ENCODE data around the gene SENP7. TPM values are rescaled to one million over a fixed set of nuclear protein-coding genes. Genes with fewer than 3 reads are reported as not detected.

Gene SENP7
- total and polyA plus RNA-seq, 2 donors (not counting 1 experiment from before 2014, with no cell fraction given) = 14.7 to 50.3 TPM

DNA sequence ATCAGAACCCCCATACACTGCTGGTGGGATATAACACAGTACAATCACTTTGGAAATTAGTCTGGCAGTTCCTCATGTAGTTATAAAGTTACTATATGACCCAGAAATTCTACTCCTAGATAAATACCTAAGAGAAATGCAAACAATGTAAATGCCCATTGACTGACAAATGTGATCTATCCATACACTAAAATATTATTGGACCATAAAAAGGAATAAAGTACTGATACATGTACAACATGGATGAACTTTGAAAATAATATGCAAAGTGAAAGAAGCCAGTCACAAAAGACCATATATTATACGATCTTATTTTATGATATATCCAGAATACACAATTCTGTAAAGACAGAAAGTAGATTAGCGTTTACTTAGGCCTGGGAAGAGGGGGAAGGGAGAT is 200.5 kb downstream of the SENP7 start:
- no peaks in the 10 kb centered on the region for H3K79me2 ChIP-seq (ENCODE audit: control insufficient read depth, insufficient read depth, low read length)
- ChIA-PET CTCF (no interaction called here), POLR2A (no interaction called here)
- TF ChIP-seq, protein P1, sequence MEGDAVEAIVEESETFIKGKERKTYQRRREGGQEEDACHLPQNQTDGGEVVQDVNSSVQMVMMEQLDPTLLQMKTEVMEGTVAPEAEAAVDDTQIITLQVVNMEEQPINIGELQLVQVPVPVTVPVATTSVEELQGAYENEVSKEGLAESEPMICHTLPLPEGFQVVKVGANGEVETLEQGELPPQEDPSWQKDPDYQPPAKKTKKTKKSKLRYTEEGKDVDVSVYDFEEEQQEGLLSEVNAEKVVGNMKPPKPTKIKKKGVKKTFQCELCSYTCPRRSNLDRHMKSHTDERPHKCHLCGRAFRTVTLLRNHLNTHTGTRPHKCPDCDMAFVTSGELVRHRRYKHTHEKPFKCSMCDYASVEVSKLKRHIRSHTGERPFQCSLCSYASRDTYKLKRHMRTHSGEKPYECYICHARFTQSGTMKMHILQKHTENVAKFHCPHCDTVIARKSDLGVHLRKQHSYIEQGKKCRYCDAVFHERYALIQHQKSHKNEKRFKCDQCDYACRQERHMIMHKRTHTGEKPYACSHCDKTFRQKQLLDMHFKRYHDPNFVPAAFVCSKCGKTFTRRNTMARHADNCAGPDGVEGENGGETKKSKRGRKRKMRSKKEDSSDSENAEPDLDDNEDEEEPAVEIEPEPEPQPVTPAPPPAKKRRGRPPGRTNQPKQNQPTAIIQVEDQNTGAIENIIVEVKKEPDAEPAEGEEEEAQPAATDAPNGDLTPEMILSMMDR (IDR thresholded peaks at IDR 0.05) = no peak
- no peak for TF ChIP-seq EZH2 (IDR thresholded peaks at IDR 0.05; ENCODE audit: borderline replicate concordance, insufficient read depth, low read depth, low read length, poor library complexity, severe bottlenecking)
- H3K4me3 Mint-ChIP-seq = no peak overlapping the region
- intact Hi-C loops (cut with micrococcal nuclease) = no loop called here
- H3K4me1 Mint-ChIP-seq = no peaks in the 10 kb centered on the region
- no peak overlapping the region for H3K4me2 ChIP-seq (replicated peaks; ENCODE audit: low read depth, low read length, poor library complexity, severe bottlenecking)
- no peaks in the 10 kb centered on the region for H3K4me1 ChIP-seq (ENCODE audit: control insufficient read depth in 2 of 2, insufficient read depth in 2 of 2, low read length in 2 of 2)
- no peak overlapping the region for H3K27ac Mint-ChIP-seq
- H3K9me3 Mint-ChIP-seq (ENCODE audit: insufficient read depth) = peaks cover 14% of the 10 kb centered on the region
- ATAC-seq (ENCODE audit: low read depth) (no peak), DNase-seq (no peak)
- WGBS (ENCODE audit: insufficient coverage) = no CpG with 5 or more reads among the region's 2 CpGs
- H3K27me3 Mint-ChIP-seq = no peaks in the 10 kb centered on the region
- H3K27ac ChIP-seq (ENCODE audit: low read length in 2 of 2) = no peak overlapping the region
- no peak overlapping the region for H3K9ac ChIP-seq (ENCODE audit: low read length)
- no peak overlapping the region for H3K4me3 ChIP-seq (ENCODE audit: control extremely low read depth in 1 of 5, extremely low read depth in 1 of 5, insufficient read depth in 1 of 5, low read depth in 2 of 5, low read length in 4 of 5)
- H2AFZ ChIP-seq (ENCODE audit: insufficient read depth, low read depth, low read length, poor library complexity, severe bottlenecking) = no peak overlapping the region
- no peaks in the 10 kb centered on the region for H3K36me3 ChIP-seq (replicated peaks in 1 of 2; ENCODE audit: control extremely low read depth in 1 of 2, control insufficient read depth in 1 of 2, extremely low read depth in 1 of 2, insufficient read depth in 2 of 2, low read length in 1 of 2)
- no peaks in the 10 kb centered on the region for H3K27me3 ChIP-seq (replicated peaks in 1 of 4; ENCODE audit: control extremely low read depth in 1 of 4, control insufficient read depth in 3 of 4, insufficient read depth in 4 of 4, low read length in 3 of 4)
- H4K20me1 ChIP-seq (ENCODE audit: control insufficient read depth, insufficient read depth, low read length, poor library complexity, severe bottlenecking) = no peaks in the 10 kb centered on the region
- H3K9me3 ChIP-seq (ENCODE audit: control extremely low read depth in 1 of 3, control insufficient read depth in 2 of 3, insufficient read depth in 1 of 3, low read length in 2 of 3) = peaks cover 1 to 15% (median 14%) of the 10 kb centered on the region in 3 donors

DNA sequence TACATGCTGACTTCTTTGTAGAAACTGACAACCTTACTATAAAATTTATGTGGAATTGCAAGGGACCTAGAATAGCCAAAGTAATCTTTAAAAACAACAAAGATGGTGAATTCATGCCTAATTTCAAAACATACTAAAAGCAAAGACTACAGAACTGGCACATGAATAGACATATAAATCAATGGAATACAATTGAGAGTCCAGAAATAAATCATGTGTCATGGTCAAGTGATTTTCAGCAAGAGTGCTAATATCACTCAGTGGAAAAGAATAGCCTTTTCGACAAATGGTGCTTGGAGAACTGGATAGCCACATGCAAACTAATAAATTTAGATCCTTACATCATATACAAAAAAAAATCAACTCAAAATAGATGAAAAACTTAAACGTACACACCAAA is 201.3 kb downstream of the SENP7 start:
- ATAC-seq (ENCODE audit: low read depth) (no peak), DNase-seq (no peak)
- ChIA-PET POLR2A (no interaction called here), CTCF (no interaction called here)
- Mint-ChIP-seq H3K4me1 (no peaks in the 10 kb centered on the region), H3K4me3 (no peak overlapping the region), H3K9me3 (ENCODE audit: insufficient read depth) (peaks cover 17% of the 10 kb centered on the region), H3K27me3 (no peaks in the 10 kb centered on the region), H3K27ac (no peak overlapping the region)
- H3K79me2 ChIP-seq (ENCODE audit: control insufficient read depth, insufficient read depth, low read length) = no peaks in the 10 kb centered on the region
- no peaks in the 10 kb centered on the region for H3K4me1 ChIP-seq (ENCODE audit: control insufficient read depth in 2 of 2, insufficient read depth in 2 of 2, low read length in 2 of 2)
- H2AFZ ChIP-seq (ENCODE audit: insufficient read depth, low read depth, low read length, poor library complexity, severe bottlenecking) = no peak overlapping the region
- no peak overlapping the region for H3K9ac ChIP-seq (ENCODE audit: low read length)
- no peaks in the 10 kb centered on the region for H3K27me3 ChIP-seq (replicated peaks in 1 of 4; ENCODE audit: control extremely low read depth in 1 of 4, control insufficient read depth in 3 of 4, insufficient read depth in 4 of 4, low read length in 3 of 4)
- H3K4me3 ChIP-seq (ENCODE audit: control extremely low read depth in 1 of 5, extremely low read depth in 1 of 5, insufficient read depth in 1 of 5, low read depth in 2 of 5, low read length in 4 of 5) = no peak overlapping the region
- no peak overlapping the region for H3K4me2 ChIP-seq (replicated peaks; ENCODE audit: low read depth, low read length, poor library complexity, severe bottlenecking)
- no peak for TF ChIP-seq EZH2 (IDR thresholded peaks at IDR 0.05; ENCODE audit: borderline replicate concordance, insufficient read depth, low read depth, low read length, poor library complexity, severe bottlenecking)
- TF ChIP-seq, protein P1 (IDR thresholded peaks at IDR 0.05) = no peak
- no CpG with 5 or more reads among the region's 2 CpGs for WGBS (ENCODE audit: insufficient coverage)
- intact Hi-C loops (cut with micrococcal nuclease) = no loop called here
- no peaks in the 10 kb centered on the region for H3K36me3 ChIP-seq (replicated peaks in 1 of 2; ENCODE audit: control extremely low read depth in 1 of 2, control insufficient read depth in 1 of 2, extremely low read depth in 1 of 2, insufficient read depth in 2 of 2, low read length in 1 of 2)
- no peak overlapping the region for H3K27ac ChIP-seq (ENCODE audit: low read length in 2 of 2)
- H3K9me3 ChIP-seq (ENCODE audit: control extremely low read depth in 1 of 3, control insufficient read depth in 2 of 3, insufficient read depth in 1 of 3, low read length in 2 of 3) = peaks cover 5 to 21% (median 14%) of the 10 kb centered on the region in 3 donors
- H4K20me1 ChIP-seq (ENCODE audit: control insufficient read depth, insufficient read depth, low read length, poor library complexity, severe bottlenecking) = no peaks in the 10 kb centered on the region

Measured in B cell (primary cell).